Renal cortical epithelial cell (primary cell): Measurements from ENCODE around the gene NCKAP5L. TPM values are rescaled to one million over a fixed set of nuclear protein-coding genes. Genes with fewer than 3 reads are reported as not detected.
"Not testable (repeated sequence)": the region's sequence is repeated elsewhere in the genome, so short reads cannot be mapped to it uniquely, and the experiment has no call there.

ENCODE experiments used
- DNase-seq: peaks from one replicate; pipeline ENCODE4 v3.0.0-alpha.2; 2011; ENCODE audit warnings: low read depth
- total RNA-seq: library from RNA; depleted of rRNA; stranded (reverse); fragments of >200 nt; gene quantifications from 2 replicates; pipeline ENCODE4 v1.2.3, GENCODE V29; 2014

Gene NCKAP5L
- total RNA-seq, 1 donor from 2014 or later: 25.4 TPM

DNA sequence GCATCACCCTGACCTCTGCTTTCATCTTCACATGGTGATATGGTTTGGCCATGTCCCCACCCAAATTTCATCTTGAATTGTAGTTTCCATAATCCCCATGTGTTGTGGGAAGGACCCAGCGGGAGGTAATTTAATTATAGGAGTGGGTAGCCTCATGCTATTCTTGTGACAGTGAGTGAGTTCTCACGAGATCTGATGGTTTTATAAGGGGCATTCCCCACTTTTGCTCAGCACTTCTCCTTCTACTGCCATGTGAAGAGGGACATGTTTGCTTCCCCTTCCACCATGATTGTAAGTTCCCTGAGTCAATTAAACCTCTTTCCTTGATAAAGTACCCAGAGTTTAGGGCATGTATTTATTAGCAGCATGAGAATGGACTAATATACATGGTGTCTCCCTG, 48.6 kb downstream of the NCKAP5L start:
- DNase-seq: no peak

DNA sequence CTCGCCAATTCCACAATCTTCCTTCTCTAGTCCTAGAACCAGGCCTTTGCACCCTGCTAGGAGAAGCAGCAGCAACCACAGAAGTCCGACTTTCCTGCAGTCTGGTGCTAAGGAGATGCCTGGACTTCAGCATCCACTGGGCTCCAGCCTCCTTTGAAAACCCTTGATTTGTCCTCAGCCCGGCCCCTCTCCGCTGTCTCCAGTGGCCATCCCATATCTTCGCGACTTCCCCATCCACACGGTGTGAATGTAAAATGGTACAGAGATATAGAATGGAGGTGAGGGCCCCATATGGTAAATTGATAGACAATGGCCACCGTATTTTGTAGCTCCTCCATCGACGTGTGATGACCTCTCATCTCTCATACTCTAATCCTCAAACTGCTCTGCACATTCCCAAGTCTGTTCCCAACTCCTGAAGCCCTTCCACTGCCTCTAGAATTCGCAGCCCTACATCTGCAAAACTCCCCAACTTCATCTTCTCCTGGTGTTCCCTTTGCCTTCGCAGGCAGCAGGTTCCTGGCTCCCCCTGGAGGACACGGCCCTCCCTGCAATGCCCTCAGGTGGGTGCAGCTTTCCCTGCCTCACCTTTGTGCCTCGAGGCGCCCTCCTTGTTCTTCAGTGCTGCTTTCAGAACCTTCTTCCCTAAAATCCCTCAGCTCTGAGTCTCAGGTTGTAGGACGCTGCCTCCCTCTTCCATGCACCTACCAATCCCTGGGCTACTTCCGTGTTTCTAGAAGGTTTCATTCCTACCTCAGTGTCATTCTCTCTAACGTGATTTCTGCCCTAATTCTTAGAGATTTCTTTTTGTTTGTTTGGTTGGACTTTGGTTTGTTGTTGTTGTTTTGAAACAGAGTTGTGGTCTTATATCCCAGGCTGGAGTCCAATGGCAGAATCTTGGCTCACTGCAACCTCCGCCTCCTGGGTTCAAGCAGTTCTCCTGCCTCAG, 50.1 kb downstream of the NCKAP5L start:
- DNase-seq: peak; percentile 21

DNA sequence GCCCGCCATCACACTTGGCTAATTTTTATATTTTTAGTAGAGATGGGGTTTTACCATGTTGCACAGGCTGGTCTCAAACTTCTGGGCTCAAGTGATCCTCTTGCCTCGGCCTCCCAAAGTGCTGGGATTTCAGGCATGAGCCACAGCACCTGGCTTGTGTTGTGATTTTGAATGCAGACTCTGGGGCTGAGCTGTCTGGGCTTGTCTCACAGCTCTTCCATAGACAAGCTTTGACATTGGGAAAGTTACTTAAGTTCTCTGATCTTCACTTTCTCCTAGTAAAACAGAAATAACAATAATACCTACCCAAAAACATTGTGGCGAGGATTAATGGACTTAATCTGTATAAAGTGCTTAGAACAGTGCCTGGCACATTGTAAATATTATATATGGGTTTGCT, 50.9 kb downstream of the NCKAP5L start:
- DNase-seq: no peak

GRCh38 chr12:49776858-49777257, 51.4 kb downstream of the NCKAP5L start:
- DNase-seq: no peak

DNA sequence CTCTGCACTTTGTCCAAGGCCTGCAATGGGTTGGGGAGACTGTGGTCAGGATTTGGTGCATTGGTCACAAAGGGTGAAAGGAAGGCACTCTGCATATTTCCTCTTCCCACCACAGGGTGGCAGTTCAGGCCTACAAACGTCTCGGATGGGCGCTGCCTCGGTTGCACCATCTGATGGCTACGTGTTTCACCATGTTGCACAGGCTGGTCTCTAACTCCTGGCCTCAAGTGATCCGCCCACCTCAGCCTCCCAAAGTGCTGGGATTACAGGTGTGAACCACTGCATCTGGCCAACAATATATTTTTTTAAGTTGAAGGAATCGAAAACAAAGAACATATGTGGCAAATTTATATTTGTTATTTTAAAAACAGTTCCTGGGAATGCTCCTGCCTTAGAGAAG, 51.8 kb downstream of the NCKAP5L start:
- peak; percentile 56 for DNase-seq

DNA sequence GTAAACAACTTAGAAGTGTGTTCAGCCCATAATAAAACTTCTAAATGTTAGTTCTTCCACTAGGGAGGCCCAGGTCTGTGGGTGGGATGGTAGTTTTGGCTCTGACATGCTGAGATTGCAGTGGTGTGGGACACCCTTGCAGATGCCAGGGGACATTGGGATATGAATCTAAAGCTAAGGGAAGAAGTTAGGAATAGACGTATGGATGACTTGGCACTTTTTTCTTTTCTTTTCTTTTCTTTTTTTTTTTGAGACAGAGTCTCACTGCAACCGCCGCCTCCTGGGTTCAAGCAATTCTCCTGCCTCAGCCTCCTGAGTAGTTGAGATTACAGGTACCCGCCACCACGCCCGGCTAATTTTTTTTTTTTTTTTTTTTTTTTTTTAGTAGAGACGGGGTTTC, 55.1 kb downstream of the NCKAP5L start:
- not testable (repeated sequence) for DNase-seq

DNA sequence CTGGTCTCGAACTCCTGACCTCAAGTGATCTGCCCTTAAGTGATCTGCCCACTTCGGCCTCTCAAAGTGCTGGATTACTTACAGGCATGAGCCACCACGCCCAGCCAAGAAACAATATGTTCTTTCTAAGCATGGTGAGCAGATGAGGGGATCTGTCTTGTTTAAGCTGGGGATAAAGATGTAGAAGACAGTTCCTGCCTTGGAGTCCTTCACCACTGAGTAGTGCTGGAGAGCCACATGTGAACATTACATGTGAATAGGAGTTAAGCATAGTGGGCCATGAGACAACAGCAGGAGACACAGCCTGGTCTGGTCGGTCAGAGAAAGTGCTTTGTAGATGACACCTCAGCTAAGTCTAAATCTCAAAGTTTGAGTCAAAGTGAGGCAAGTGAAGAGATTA, 60.9 kb downstream of the NCKAP5L start:
- no peak for DNase-seq

DNA sequence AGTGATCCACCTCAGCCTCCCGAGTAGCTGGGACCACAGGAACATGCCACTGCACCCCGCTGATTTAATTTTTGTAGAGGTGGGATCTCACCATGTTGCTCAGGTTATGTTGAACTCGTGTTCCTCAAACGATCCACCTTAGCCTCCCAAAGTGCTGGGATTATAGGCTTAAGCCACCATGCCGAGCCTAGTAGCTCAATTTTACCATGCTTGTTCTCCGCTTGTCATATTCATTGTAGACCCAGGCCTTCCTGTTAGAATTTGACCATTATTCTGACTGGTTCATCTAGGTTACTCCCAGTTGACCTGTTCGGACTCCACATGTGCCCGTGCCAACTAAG, 62.1 kb downstream of the NCKAP5L start:
- no peak for DNase-seq

DNA sequence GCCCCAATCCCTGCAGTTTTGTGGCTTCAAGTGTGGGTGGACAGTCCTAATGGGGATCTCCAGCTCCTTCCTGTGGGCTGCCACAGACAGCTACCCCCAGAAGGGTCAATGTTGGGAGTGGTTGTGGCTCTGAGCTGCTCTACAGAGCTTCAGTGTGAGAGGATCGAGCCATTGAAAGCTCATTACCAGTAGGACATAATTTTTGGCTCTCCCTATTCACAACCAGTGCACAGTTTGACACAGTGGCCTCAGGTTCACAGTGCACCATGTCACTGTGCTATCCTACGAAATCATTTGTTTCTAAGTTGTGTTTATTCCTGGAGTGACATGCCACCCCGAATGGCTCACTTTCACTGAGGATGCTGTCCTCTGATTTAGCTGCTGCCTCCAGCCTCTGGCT, 64.1 kb downstream of the NCKAP5L start:
- no peak for DNase-seq

GRCh38 chr12:49763006-49763591, 65.1 kb downstream of the NCKAP5L start:
- DNase-seq: no peak

- no peak for DNase-seq
Measured at GRCh38 chr12:49762468-49762847, 65.8 kb downstream of the NCKAP5L start.

- no peak for DNase-seq
Measured at GRCh38 chr12:49761677-49762467, 66.3 kb downstream of the NCKAP5L start.

GRCh38 chr12:49750996-49751393, 77.2 kb downstream of the NCKAP5L start:
- DNase-seq: no peak

- peak; percentile 88 for DNase-seq
Measured at GRCh38 chr12:49750027-49750995, 77.9 kb downstream of the NCKAP5L start.

- no peak for DNase-seq
Measured at GRCh38 chr12:49748800-49749199, 79.4 kb downstream of the NCKAP5L start.

DNA sequence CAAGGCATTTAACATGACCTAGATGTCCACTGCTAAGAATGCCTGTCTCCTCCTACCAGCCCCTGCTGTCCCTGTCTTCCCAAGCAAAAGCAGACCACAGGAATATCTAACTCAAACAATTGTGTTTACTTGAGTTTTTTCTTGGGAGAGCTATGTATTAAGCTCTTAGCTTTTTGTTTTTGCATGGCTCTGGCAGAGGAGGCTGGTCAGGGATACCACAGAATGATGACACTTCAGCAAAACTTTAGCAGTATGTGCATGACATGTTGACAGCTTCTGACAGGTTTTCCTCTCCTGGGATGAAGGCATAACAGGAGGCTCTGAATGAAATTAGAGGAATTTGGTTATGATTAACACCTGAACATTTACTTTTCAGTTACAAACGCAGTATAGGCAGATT, 79.9 kb downstream of the NCKAP5L start:
- peak; percentile 26 for DNase-seq

- DNase-seq: no peak
Measured at GRCh38 chr12:49744363-49744885, 83.8 kb downstream of the NCKAP5L start.

DNA sequence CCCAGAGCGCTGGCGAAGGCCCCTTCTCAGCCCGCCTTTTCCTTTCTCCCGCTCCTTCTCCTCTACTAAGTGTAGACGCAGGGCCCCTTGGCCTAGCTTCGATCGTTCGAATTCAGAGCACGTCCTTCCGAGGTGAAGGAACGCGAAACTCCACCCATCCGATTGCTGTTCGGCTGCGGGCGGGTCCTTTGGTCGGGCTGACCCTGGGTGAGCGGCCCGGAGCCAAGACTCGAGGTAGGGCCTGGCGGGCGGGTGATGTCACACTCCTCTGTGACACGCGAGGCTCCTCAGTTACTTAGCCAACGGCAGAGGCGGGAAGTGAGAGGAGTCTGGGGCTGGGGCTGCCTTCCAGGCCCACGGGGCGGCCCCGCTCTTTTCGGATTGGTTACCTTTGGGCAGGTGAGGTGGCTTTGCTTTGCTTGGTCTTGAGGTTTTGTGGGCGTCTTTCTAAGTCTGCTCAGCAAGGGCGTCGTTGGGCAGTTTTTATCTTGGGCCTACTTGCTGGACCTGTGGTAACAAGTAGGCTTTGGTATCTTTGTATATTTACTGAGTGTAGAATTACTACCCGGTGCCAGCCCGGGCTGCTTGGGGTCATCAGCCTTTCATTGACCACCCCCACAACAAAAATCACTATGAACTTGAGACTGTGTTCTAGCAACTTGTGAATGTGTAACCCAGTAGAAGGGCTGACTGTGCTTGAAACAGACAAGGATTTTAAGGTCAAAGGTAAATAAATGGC, 86.2 kb downstream of the NCKAP5L start:
- peak; percentile 79 for DNase-seq
